Stomach smooth muscle (tissue), 2 donors: ENCODE data around the gene GRID2.

Experiments
- H3K27ac ChIP-seq: one replicate; pipeline ENCODE4 v1.7.0; 2013; ENCODE audit warnings: mild to moderate bottlenecking, low read length, inconsistent platforms
- H3K27me3 ChIP-seq, 2 donors: one replicate each; pipeline ENCODE4 v1.7.0; 2013; ENCODE audit warnings: low read length in 2 of 2; ENCODE audit not compliant: insufficient read depth in 2 of 2, control insufficient read depth in 1 of 2
- H3K36me3 ChIP-seq, 2 donors: one replicate each; pipeline ENCODE4 v1.7.0; 2013; ENCODE audit warnings: low read length in 2 of 2; ENCODE audit not compliant: control insufficient read depth in 2 of 2, insufficient read depth in 2 of 2
- H3K4me1 ChIP-seq: one replicate; pipeline ENCODE4 v1.7.0; 2013; ENCODE audit warnings: low read length; ENCODE audit not compliant: control insufficient read depth, insufficient read depth
- H3K4me3 ChIP-seq, 2 donors: one replicate each; pipeline ENCODE4 v1.7.0; 2013; ENCODE audit warnings: low read length in 2 of 2
- H3K9ac ChIP-seq, 2 donors: one replicate each; pipeline ENCODE4 v1.7.0; 2013; ENCODE audit warnings: low read length in 2 of 2, mild to moderate bottlenecking in 1 of 2
- H3K9me3 ChIP-seq, 2 donors: one replicate each; pipeline ENCODE4 v1.7.0; 2013; ENCODE audit warnings: low read length in 2 of 2; ENCODE audit not compliant: control insufficient read depth in 2 of 2
- donor health status: healthy.
- donor health status: Pancreatic carcinoma.

GRID2 gene

DNA sequence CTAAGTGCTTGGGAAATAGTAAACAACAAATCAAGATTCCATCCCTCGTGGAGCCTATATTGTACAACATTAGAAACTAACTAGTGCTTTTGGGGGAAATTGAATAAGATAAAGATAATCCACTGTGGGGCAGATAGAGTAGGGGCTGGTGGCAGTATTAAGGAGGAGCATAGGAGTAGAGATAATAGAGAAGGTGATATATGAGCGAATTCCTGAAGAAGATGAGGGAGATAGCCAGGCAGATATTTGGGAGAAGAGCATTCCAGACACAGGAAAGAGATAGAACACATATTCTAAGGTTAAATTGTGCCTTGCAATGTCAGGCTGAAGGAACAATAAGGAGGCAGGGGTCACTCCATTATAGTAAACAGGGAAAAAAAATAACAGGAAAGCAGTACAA, 218.2 kb downstream of the GRID2 start:
- no peaks in the 10 kb centered on the region for H3K9me3 ChIP-seq
- H3K4me3 ChIP-seq, result no peak overlapping the region
- no peaks in the 10 kb centered on the region for H3K27me3 ChIP-seq
- H3K9ac ChIP-seq, result no peak overlapping the region
- H3K27ac ChIP-seq, result no peak overlapping the region
- H3K36me3 ChIP-seq, result no peaks in the 10 kb centered on the region
- no peaks in the 10 kb centered on the region for H3K4me1 ChIP-seq

DNA sequence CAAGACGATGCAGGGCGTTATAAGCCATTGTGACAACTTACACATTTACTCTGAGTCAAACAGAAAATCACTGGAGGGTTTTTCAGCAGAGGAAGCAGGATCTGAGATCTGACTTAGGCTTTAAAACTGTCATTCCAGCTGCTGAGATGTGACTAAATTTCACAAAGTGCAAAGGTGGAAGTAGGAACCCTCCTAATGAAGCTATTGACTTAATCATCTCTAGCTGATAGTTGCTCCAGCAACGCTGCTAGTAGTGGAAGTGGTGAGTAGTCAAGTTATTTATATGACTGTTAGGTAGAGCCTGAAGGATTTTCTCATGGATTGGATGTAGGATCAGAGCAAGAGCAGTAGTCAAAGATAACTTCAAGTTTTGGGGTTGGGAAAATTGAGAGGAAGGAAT, 218.6 kb downstream of the GRID2 start:
- Histone ChIP-seq H3K36me3 (no peaks in the 10 kb centered on the region), H3K4me1 (no peaks in the 10 kb centered on the region)

DNA sequence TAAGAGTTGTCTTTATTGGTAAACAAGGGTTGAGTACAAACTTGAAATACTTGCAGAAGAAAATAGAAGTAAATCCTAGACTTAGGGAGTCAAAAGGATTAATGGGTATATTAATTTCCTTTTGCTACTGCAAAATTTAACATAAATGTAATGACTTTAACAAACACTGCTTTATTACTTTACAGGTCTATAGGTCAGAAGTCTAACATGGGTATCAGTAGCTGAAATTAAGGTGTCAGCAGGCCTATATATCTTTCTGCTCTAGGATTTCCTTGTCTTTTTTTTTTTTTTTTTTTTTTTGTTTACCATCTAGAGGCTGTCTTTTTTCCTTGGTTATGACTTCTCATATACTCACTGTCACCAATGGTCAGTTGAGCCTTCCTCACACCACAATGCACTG, 220.4 kb downstream of the GRID2 start:
- no peaks in the 10 kb centered on the region for H3K9me3 ChIP-seq
- no peak overlapping the region for H3K4me3 ChIP-seq
- no peak overlapping the region for H3K9ac ChIP-seq
- H3K27ac ChIP-seq, result no peak overlapping the region
- no peaks in the 10 kb centered on the region for H3K27me3 ChIP-seq
- H3K4me1 ChIP-seq, result no peaks in the 10 kb centered on the region
- H3K36me3 ChIP-seq, result no peaks in the 10 kb centered on the region

More for the DNA sequence above, 218.6 kb downstream of the GRID2 start:
- Histone ChIP-seq H3K4me3 (no peak overlapping the region), H3K9me3 (no peaks in the 10 kb centered on the region), H3K27me3 (no peaks in the 10 kb centered on the region), H3K27ac (no peak overlapping the region), H3K9ac (no peak overlapping the region)

DNA sequence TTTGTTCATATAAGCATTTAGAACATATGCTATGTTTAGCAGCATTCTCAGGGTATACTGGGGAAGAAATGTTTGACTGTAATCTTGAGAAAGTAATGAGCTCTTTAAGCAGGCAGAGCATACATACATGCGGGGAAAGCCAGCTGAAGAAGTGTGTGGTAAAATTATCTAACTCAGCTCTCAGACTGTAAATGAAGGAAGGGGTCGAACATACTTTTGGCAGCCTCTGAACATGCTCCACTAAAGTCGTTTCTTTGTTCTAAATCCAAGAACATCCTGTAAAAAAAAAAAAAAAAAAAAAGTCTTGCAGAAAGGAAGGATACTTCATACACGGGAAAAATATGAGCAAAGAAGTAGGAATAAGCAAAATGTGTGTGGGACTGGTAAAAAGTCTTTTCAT, 224.8 kb downstream of the GRID2 start:
- Histone ChIP-seq H3K4me1 (no peaks in the 10 kb centered on the region), H3K36me3 (no peaks in the 10 kb centered on the region), H3K27ac (no peak overlapping the region), H3K4me3 (no peak overlapping the region), H3K9me3 (no peaks in the 10 kb centered on the region), H3K9ac (no peak overlapping the region), H3K27me3 (no peaks in the 10 kb centered on the region)

DNA sequence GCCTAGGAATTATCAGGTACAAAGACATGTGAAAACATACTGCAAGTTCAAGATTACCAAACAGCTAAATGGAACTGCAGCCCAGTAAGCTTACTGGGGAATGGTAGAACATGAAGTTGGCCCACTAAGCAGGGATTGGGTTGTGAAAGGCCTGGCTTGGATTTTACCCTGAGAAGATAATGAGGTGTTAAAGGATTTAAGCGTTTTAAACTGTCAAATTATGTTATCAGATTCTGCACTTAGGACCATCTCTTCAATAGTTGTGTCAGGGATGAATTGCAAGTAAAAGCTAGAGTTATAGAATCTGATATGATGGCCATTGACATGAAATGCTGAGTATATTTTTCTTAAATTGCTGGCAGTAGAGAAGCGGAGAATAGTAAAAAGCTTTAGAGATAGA, 225.7 kb downstream of the GRID2 start:
- H3K4me1 ChIP-seq, result no peaks in the 10 kb centered on the region
- no peak overlapping the region for H3K4me3 ChIP-seq

DNA sequence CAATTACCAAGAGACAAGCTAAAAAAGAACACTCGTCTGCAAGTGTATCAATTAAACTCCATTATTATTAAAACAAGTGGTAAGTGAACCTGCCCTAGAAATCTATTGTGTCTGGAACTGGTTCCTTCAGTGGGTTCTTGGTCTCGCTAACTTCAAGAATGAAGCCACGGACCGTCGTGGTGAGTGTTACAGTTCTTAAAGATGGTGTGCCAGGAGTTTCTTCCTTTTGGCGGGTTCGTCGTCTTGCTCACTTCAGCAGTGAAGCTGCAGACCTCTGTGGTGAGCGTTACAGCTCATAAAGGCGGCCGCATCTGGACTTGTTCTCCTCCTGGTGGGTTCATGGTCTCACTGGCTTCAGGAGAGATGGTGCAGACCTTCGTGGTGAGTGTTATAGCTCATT, 231.8 kb downstream of the GRID2 start:
- Histone ChIP-seq H3K27ac (no peak overlapping the region), H3K4me1 (no peaks in the 10 kb centered on the region), H3K4me3 (no peak overlapping the region), H3K9me3 (no peaks in the 10 kb centered on the region), H3K27me3 (no peaks in the 10 kb centered on the region), H3K36me3 (no peaks in the 10 kb centered on the region), H3K9ac (no peak overlapping the region)

More for the DNA sequence above, 225.7 kb downstream of the GRID2 start:
- H3K27me3 ChIP-seq, result no peaks in the 10 kb centered on the region
- no peak overlapping the region for H3K9ac ChIP-seq
- H3K9me3 ChIP-seq, result no peaks in the 10 kb centered on the region
- H3K36me3 ChIP-seq, result no peaks in the 10 kb centered on the region
- H3K27ac ChIP-seq, result no peak overlapping the region

DNA sequence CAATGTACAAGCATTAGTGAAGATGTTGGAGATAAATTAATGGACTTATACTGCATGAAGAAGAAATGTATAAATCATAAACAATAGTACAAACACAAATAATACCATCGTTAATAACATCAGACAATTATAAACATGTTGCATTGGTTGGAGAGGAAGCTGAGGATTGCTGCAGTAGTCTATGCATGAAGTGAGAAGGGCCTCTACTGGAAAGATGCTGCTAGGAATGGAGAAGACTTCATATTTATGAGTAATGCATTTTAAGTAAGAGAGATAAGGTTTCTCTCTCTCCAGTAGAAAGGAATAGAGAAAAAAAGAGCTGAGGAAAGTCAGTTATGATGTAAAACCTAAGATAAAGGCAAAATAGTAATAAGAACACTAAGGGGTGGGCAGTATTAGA, 247.8 kb downstream of the GRID2 start:
- H3K4me1 ChIP-seq, result no peaks in the 10 kb centered on the region
- H3K27ac ChIP-seq, result no peak overlapping the region
- H3K9ac ChIP-seq, result no peak overlapping the region
- no peak overlapping the region for H3K4me3 ChIP-seq
- H3K36me3 ChIP-seq, result no peaks in the 10 kb centered on the region
- H3K9me3 ChIP-seq, result no peaks in the 10 kb centered on the region
- H3K27me3 ChIP-seq, result no peaks in the 10 kb centered on the region

DNA sequence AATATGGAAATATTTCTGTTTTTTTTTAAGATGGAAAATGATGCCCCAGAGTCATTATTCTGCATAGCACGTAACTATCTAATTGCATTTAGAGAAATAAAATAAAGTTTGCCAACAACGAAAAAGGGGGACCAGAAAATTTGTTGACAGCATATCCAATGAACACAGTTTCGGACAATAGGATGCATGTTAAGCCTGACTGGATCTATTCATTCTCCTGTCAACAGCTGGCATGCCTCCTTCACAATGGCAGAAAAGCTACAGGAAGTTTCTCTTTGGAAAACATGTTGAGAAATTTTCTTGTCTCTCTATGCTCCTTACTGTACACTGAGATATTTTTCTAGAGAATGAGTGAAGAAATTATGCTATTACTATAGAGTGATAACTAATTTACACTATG, 262.5 kb downstream of the GRID2 start:
- Histone ChIP-seq H3K27me3 (no peaks in the 10 kb centered on the region), H3K27ac (no peak overlapping the region), H3K36me3 (no peaks in the 10 kb centered on the region), H3K4me1 (no peaks in the 10 kb centered on the region), H3K4me3 (no peak overlapping the region), H3K9me3 (peaks cover 0 to 4% of the 10 kb centered on the region in 2 donors), H3K9ac (no peak overlapping the region)

DNA sequence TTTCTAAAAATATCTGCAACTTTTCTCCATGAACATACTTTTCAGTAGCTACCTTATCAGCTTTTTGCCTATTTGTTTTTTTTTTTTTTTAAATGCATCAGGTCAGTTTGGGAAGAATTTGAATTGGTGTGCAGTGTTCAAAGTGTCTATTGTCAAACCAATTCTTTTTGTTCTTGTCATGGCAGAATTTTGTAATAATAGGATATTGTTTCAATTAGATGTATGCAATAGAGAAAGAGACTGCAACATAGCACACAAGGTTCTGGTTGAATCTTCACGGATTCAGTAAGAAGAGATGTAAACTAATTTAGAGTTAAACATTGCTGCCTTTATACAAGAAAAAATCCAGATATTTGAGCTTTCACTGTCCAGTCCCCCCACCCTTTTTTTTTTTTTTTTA, 277.1 kb downstream of the GRID2 start:
- H3K4me3 ChIP-seq, result no peak overlapping the region
- no peaks in the 10 kb centered on the region for H3K27me3 ChIP-seq
- H3K27ac ChIP-seq, result no peak overlapping the region
- peaks cover 0 to under 1% of the 10 kb centered on the region in 2 donors for H3K9me3 ChIP-seq
- H3K4me1 ChIP-seq, result no peaks in the 10 kb centered on the region
- H3K36me3 ChIP-seq, result no peaks in the 10 kb centered on the region
- no peak overlapping the region for H3K9ac ChIP-seq

DNA sequence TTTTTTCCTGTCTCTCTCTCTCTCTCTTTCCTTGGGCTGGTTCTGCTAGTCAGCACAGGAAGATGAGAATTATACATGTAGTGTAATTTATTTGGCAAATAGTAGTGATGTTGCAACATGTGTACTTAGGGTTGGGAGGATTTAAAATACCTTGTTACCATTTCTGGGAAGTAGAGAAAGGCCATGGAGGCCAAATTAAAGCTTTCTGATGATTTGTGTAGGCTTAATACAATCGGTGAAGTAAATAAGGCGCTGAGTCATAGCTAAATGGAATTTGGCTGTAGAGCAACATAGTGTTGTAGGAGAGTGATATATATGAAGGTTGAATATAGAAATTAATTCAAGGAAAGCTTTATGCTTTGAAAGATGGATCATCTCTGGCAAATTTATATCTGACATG, 295.3 kb downstream of the GRID2 start:
- H3K9me3 ChIP-seq, result no peaks in the 10 kb centered on the region
- no peaks in the 10 kb centered on the region for H3K36me3 ChIP-seq
- no peak overlapping the region for H3K9ac ChIP-seq
- no peaks in the 10 kb centered on the region for H3K27me3 ChIP-seq
- H3K4me3 ChIP-seq, result no peak overlapping the region
- no peaks in the 10 kb centered on the region for H3K4me1 ChIP-seq
- no peak overlapping the region for H3K27ac ChIP-seq

DNA sequence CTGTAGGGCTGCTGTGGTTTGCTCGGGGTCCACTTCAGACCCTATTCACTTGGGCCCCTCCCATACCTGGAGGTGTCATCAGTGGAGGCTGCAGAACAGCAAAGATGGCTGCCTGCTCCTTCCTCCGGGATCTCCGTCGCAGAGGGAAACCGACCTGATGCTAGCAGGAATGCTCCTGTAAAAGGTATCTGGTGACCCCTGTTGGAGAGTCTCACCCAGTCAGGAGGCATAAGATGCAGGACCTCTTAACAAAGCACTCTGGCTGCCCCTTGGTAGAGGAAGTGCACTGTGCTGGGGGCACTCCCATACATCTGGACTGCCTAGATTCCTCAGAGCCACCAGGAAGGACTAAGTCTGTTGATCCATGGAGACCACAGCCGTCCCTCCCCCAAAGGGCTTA, 296.9 kb downstream of the GRID2 start:
- Histone ChIP-seq H3K4me3 (no peak overlapping the region), H3K9ac (no peak overlapping the region), H3K4me1 (no peaks in the 10 kb centered on the region), H3K27me3 (no peaks in the 10 kb centered on the region), H3K27ac (no peak overlapping the region), H3K36me3 (no peaks in the 10 kb centered on the region), H3K9me3 (no peaks in the 10 kb centered on the region)

DNA sequence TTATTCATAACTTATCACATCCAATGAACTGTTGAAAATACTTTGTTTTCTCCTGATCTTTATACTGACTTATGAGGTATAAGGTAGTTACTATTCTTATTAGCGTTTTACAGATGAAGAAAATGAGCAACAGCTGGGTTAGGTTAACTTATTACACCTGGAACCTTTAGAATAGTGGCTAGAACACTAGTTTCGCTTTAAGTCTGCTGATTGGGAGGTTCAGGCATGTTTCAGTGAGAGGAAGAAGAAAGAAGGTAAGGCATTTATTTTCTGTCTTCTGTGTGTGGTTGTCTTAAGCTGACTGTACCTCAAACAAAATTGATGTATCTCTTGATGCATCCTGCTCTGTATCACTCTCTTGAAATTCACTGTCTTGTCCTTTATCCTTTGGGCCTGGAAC, 302.5 kb downstream of the GRID2 start:
- Histone ChIP-seq H3K9me3 (no peaks in the 10 kb centered on the region), H3K9ac (no peak overlapping the region), H3K36me3 (no peaks in the 10 kb centered on the region), H3K4me3 (no peak overlapping the region), H3K27me3 (no peaks in the 10 kb centered on the region), H3K4me1 (no peaks in the 10 kb centered on the region), H3K27ac (no peak overlapping the region)
